Endometrium (tissue), 2 donors: ENCODE measurements around the gene NPTN.

Experiments
- FAIRE-seq: peaks from 2 replicates; lab custom pipeline; 2012; peaks lifted over from hg19 to GRCh38; lab: Jason Lieb, UNC
- donor health status: control.
- donor health status: control.

The NPTN gene

DNA sequence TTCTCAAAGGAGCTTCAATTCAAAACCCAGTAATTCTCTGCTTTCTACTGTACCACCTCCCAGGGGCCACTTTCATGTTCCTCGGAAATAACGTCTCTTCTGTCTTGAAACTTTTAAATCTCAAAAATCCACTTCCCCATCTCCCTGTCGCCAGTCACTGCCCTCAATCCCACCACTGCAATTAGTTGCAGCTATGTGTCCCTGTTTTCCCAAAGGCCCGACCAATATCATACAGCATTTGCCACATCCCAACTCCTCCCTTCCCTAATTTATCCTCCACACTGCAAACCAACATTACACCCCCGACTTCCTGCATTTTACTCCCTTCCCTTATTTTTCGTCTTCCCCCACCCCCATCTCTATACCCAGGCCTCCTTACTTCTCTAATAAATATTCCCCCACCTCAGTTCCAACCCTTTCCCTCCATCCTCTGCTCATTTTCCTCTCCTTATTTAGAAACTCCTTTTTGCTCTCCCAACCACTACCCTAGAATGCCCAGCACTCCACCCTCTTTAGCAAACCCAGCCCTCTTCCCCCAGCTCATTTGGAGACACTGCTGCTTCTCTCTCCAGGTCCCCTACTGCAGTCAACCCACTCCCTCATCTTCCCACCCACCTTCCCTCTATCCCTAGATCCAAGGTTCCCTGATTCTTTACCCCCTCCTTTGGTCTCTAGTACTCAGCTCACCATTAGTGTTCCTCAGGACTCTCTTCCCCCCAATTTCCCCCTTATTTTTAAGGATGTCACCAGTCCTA, 1.1 kb downstream of the NPTN start:
- FAIRE-seq = no peak

DNA sequence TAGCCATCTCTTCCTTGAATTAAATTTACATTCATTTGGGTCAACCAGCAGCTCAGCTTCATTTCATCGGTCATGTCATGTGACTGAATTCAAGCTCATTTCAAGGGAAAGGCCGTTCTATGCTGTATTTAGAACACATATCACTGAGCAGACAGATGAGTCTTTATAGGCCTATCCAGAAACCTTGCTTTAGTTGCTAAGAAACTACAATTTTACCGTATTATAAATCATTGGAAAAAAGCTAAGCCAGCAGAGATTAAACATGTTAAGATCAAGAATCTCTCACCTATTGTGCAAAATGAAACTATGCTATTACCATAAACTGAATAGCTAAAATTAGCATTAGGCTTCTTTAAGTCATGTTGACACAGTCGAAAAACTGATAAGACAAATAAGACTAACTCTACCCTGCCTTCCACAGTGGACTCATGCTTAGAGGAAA, 2.2 kb downstream of the NPTN start:
- no peak for FAIRE-seq

DNA sequence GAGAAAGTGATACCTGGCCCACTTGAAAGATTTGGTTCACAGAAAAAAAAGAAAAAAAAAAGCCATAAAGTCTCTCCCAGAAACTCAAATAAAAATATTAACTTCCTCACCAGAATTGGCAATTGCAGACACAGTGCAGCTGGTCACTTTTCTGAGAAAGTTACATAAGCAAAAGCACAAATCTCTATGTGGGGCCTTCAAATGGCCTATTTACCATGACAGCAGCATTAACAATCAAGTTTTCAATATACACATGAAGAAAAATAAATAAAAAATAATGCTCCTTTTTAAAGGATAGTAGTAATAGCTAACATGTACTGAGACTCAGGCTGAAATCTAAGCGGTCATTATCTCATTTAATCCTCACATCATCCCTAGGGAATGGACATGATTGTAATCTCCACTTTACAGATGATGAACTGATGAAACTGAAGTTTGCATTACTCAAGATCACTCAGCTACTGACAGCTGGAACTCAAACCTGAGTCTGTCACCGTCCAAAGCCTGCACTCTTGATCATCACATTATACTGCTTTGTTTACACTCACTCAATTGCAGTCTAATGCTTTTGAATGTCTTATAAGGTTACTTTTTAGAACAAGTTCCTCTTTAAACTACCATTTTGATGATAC, 3.3 kb downstream of the NPTN start:
- FAIRE-seq = no peak

DNA sequence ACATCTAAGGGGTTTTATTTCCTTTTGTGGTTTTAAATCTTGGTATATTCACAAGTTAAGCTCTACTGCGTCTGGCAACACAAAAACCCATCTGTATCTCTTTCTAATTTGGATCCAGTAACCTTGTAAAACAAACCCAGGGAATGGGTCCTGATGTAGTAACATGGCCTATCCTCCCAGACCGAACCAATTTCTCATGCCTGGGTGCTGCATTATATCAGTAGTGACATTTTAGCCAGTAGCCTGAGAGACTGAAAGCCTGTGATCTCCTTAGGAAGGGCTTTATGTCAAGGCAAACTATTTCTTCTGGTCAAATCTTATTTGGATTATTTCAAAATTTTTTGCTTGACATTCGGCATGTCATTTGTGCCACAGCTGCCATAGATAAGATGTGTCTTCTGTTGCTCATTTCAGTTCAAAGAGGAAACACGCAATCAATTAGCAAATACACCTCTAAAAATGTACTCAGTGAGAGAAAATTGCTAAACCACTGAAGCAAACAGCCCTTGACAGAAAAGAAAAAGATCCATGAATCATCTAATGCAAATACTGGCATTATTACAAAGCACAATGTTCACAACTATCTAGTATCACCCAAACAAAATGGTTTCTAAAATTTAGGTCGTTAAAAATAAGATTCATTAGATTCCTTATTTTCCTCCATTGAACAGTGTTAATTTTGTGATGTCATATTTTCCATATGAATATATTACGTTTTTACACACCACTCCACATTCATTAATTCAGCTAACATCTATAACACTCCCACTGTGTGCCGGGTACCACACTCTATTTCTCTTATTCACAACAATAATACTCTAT, 4.0 kb downstream of the NPTN start:
- FAIRE-seq = no peak

DNA sequence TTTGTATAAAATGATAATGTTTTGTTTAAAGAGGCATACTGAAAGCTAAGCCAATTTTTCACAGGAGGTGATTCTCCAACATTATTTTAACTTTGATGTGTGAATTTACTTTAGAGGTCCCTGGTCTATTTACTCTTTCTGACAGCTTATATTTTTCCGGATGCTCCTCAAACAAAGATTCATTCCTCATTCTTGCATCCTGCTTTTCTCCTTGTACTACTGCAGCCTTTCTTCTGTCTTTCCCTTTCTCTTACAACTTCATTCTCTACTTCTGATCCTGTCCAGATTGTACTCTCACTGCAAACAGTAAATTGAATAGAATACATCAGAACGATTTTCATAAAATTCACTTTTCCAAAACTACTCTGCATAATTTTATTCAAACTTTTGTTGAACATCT, 5.1 kb downstream of the NPTN start:
- FAIRE-seq = no peak

DNA sequence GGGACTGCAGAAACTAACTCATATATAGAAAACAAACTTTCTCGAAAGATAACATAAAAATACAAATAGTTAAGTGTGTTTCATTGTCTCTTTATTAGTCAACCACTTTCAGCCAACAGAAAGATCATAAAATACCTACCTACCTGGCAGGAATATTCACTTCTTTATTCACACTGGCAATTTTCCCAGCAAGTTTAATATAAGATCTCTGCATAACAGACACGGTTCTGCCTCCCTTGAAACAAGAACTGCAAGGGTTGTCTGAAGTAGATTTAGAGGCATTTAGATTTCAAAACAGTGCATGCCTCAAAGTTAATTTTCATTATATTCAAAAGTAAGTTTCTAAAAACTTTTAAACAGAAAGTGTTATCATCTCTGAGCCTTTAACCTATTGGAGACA, 7.1 kb downstream of the NPTN start:
- no peak for FAIRE-seq

DNA sequence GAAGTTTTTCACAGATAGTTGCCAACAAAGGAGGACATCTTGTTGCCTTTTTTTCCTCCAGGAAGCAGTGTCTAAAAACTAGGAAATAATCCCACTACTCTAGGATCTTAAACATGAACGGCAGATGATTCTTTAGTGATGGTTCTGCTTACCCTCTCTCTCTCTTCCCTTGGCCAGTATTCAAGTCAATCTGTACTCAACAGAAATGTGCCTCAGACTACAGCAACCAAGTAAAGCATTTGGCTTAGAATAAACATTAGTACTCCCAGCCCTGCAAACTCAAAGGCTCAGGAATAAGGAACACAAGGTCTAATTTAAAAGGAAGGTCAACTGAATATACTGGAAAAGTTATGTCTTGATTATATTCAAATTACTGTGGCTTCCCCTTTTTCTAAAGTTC, 8.7 kb downstream of the NPTN start:
- no peak for FAIRE-seq

DNA sequence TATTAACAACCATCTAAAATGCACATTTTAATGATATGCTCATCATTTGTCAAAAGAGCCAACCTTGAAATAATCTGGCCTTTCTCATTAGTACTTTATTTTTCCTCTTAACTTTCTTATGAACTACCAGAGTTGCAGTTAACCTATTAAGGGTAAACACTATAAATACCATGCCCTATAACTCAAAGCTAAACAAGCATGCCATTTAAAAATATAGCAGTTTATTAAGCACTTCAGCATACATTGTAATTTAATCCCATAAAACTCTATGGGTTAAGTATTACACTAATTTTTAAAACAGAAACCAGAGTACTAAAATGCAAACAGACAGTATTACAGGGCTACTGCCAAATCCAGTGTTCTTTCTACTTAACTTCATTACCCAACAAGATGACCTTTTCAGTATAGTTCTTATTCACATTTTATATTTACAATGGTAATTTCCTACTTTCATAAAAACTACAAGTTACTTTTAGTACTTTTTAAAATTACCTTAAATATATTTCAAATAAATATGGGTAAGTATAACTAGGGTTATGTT, 11.8 kb downstream of the NPTN start:
- FAIRE-seq = no peak

DNA sequence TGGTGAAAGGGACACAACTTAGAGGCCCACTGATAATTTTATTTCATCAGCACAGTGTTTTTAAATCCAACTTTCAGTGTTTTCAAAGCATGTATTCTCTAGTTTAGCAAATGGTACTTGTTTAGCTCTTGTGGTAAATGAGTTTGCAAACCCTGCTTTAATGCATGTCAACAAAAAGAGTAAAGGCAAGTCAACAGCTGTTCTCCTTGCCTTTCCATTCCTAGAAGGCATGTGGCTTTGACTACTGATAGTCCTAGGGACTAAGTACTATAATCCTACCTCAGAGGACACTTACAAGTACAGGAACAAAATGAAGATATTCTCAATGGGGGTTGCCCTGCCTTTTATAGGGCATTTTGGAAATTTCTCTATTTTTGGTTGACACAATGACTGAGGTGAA, 13.1 kb downstream of the NPTN start:
- no peak for FAIRE-seq

DNA sequence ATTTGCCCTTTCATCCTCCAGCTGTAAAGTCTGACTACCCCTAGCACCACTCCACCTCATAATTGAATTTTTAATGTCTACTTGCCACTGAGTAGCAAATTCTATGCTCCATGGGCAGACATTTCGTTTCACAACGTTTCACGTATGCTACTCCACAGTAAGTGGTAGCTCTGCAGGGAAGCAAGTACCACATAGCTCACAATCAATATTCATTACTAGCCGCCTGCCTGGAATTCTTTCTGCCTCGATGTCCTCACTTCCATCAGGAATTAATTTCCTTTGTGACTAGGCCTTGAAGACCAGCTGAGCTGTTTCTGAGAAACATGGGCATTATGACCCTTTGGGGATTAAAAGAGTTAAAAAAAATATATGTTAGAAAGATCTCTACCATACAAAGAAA, 15.3 kb downstream of the NPTN start:
- FAIRE-seq = no peak

DNA sequence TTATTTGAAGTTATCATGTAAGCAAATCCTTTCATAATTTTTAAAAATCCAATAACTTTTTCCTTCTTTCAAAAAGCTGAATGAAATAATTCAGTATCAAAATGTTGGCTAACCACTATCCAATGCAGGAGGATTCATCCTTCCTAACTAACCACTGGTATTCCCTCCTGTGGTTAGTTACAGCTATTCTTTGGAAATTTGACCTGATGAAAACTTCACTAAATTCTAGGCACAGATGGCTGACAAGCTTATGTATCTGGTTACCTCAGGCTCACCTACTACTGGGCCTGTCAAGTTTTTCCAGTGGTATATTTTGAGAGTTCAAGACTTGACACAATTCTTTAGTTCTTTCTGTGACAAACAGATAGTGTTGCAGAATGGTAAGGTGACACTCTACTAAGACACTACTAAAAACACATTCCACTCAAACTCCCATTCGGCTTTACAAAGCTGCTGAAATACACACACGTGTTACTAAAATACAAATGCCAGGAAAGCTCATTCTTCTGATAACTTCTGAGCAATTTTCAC, 15.8 kb downstream of the NPTN start:
- FAIRE-seq = no peak

DNA sequence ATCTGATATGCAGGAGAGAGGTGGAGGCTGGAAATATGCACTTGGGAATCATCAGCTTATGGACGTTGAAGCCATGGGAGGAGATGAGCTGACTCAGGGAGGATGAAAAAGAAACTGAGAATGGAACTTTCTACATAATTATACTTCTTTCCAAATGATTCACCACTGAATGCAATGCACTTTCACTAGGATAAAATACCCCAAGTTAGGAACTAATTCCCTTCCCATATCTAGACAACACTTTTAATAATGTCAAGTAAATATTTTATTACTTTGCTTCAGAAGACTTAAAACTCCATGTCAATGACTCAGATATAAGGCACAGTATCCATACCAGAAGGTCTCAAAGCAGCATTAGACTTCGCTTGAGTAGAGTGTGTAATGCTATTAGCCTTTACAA, 24.2 kb downstream of the NPTN start:
- FAIRE-seq = no peak

DNA sequence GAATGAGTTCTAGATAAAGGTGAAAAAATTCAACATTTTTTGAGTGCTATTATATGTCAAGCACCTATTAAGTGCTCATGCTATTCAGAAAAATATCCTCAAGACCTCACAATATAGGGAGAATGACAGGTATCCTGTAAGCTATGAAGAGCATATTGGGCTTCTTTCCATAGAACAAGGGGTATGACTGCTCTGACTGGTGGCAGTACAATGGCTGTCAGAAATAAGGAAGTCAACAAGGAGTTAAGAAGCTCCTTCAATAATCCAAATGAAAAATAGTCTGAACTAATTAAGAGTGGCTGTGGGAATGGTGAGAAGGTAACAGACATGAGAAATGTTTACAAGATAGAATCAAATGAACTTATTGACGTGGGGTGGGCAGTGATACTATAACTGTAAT, 24.7 kb downstream of the NPTN start:
- no peak for FAIRE-seq

DNA sequence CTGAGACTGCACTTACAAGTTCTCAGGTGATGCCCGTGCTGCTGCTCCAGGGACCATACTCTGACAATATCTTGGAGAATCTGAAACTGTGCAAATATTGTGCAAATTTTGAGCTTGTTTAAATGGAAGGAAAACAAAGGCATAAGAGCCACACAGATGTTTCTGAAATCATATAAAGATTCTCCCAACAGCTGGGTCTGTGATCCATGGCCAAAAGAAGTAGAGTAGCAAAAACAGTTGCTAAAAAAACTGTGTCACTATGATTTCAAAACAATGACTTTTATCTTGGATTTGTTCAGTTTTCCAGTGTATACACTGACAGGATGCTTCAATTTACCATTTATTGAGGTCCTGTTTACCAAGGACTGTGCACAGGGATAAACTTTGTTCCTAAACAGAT, 25.3 kb downstream of the NPTN start:
- no peak for FAIRE-seq

DNA sequence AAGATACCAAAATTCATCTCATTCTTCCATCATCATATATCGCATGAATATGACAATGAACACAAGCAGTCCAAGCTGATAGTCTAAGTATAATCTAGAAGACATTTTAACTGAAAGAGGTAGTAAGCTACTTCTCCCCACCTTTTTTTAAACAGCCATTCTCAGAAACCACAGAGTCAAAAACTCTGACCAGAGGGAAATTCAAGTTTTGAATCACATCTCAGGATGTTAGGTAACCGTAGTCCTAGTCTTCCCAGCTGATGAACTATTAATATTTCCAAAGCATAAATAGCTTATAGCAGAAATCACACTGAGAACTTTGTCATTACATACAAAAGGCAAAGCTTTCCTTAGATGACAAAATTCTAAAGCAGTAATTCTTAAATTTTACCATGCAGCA, 25.8 kb downstream of the NPTN start:
- no peak for FAIRE-seq

DNA sequence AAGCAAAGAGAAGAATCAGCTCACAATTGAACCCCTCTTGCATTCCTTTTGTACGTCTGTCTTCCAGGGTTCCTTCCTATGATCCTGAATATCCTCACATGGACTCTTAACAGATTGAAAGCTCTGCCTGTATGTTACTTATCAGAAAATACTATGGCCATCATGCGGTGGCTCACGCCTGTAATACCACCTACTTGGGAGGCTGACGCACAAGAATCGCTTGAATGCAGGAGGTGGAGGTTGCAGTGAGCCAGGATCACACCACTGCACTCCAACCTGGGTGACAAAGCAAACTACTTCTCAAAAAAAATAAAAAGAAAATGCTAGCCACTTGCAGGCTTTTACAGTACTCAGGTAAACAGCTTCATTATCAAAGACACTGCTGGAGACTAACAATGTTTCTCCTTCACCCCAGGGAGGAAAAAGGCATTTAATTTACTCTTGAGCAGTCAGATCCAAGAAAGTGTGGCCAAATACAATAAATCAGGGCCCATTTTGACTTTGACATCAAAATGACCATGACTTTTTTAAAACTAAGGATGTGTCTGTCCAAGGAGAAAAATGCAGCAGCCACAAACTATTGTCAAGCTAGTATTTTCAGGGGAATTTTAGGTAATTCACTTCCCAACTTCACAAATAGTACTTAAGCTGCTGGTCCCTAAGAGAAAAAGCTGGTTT, 27.3 kb downstream of the NPTN start:
- no peak for FAIRE-seq

DNA sequence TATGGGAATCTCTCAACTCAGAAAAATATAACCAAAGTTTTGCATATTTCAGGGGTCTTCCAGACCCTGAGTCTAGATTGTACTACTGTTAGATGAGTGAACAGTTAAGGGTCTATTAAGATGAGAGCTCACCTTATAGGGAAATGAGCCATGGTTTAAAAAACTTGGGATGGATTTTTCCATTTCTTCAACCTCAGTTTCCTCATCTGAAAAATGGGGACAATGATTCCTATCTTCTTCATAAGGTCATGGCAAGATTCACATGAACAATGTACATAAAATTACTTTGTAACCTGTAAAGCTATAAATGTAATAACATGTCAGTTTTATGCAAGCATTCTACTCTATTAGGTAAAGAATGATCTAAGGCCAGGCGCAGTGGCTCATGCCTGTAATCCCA, 28.7 kb downstream of the NPTN start:
- no peak for FAIRE-seq

DNA sequence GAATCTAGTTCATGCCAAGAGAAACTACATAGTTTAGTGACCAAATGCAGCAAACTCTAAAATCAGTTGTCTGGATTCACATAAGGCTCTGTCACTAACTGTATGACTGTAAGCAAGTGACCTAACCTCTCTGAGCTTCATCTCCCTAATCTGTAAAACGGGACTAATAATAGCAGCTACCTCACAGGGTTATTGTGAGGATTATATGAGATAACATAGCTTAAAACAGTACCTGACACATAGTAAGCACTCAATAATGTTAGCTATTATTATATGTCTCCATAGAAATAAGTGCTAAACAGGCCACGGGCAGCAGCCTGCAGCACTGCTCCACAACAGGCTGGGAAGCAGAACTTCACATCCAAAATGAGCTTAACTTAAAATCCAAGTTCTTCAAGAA, 30.2 kb downstream of the NPTN start:
- no peak for FAIRE-seq

DNA sequence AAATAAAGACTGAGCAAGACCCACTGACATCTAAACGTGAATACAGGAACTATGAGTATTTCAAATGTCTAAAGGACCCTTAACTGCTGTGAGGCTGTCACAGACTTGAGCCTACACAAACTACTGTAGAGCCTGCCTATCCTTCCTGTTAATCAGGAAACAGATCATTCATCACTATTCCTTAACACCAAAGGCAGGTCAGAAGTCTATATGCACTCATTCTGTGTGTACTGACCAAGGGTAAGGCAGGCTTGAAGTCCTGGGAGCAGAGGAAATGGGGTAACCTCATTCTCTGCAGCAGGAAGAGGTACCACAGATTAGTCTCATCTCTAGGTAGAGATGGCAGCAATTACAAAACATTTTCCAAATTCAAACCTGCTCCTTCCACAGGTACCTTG, 30.7 kb downstream of the NPTN start:
- no peak for FAIRE-seq

DNA sequence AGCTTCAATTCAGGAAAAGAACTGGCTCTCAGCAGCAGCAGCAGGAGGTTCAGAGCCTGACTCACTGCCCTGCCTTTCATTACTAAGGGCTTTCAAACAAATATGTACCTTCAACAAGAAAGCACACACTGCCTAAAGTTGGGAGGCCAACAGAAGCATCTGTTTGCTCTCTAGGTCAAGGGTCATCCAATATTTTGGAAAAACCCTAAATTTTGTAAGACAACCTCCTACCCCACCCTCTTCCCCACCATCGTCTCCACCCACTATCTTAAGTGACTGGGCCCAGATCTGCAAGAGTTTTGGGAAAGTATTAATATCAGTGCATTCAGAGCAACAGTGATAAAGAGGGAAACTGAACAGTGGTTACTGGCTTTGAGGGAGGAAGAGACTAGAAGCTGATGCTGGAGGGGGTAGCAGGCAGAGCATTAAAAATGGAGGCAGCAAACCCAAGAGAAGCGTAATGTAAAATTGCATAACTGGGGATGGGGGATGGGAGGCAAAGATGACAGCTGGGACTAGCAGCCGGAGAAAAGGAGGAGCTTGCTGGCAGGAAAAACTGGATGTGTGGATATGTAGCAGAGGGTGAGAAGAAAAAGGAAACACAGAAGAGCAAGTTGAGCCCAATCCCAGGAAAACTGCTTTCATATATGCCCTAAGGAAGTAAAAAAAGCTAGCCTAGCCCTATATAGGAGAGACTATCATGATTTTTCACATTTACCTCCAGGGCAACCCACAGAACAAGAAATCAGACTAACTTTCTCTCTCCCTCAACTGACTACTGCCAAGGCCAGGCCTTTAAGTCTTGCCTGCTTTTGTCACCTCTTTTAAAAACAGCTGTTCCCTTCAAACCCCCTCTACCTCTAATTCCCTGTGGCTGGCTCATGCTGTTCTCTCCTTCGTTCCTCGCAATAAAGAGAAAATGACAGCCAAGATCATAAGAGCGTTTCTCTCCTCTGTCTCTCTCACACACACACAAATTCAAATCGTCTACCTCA, 31.4 kb downstream of the NPTN start:
- FAIRE-seq = no peak
